ENCODE measurements around the gene SLC19A1. TPM values are rescaled to one million over a fixed set of nuclear protein-coding genes. Genes with fewer than 3 reads are reported as not detected.

The SLC19A1 gene
- total RNA-seq, 4 donors from 2014 or later, result 2.8 to 10.0 (median 6.6) TPM

GRCh38 chr21:45480701-45481500 is 61.3 kb downstream of the SLC19A1 start:
- no peak for TF ChIP-seq POLR2A (IDR thresholded peaks at IDR 0.05; ENCODE audit: low read depth)
- Histone ChIP-seq H3K4me1 (peaks cover 12 to 15% (median 12%) of the 10 kb centered on the region in 4 donors), H3K27me3 (no peaks in the 10 kb centered on the region), H3K36me3 (peaks cover 0 to 85% (median 63%) of the 10 kb centered on the region in 4 donors), H3K27ac (replicated peaks in 1 of 4) (no peak overlapping the region), H3K9me3 (no peaks in the 10 kb centered on the region), H3K4me3 (no peak overlapping the region)
- 80% methylated on average over 1 of the region's 35 CpGs for WGBS
- intact Hi-C loops (cut with DNase I), result no loop called here
- DNase-seq (ENCODE audit: extremely low spot score), result no peak

DNA sequence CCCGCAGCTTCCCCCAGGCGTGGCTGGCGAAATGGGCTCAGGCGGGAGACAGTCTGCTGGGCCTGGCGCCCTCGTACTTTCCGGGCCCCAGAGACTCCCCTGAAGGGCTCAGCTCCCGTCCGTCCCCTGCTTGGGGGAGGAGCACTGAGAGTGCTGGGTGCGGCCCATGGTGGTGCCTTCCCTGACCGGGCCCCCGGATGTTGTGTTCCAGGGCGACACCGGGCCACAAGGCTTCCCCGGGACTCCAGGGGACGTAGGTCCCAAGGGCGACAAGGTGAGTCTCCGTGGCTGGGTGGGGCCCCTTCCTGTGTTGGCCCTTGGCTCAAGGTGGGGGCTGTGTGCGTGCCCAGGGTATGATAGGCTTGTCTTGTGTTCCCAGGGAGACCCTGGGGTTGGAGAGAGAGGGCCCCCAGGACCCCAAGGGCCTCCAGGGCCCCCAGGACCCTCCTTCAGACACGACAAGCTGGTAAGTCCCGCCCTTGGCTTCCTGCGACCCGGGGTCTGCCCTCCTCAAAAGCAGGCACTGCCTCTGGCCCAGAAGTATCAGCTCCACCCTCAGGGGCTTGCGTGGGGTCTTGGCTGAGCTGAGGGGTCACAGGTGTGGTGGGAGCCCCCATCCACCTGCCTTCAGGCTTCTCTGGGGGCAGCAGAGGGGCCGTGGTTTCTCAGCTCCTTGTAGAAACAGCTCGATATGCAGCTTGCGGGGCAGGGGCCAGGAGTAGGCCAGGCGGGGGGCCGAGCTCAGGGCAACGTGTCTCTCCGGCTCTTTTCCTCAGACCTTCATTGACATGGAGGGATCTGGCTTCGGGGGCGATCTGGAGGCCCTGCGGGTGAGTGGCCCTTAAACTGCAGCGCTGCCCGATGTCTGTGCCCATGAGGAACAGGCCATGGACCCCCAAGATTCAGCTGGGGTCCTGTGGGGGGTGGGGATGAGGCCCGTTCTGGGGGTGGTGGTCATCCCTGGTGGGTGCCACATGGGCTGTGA is 62.3 kb downstream of the SLC19A1 start:
- H3K4me1 ChIP-seq, result peaks cover 12 to 15% (median 12%) of the 10 kb centered on the region in 4 donors
- H3K4me3 ChIP-seq, result no peak overlapping the region
- WGBS, result 96% methylated on average over 23 of the region's 37 CpGs
- intact Hi-C loops (cut with DNase I), result no loop called here
- TF ChIP-seq, protein P1, sequence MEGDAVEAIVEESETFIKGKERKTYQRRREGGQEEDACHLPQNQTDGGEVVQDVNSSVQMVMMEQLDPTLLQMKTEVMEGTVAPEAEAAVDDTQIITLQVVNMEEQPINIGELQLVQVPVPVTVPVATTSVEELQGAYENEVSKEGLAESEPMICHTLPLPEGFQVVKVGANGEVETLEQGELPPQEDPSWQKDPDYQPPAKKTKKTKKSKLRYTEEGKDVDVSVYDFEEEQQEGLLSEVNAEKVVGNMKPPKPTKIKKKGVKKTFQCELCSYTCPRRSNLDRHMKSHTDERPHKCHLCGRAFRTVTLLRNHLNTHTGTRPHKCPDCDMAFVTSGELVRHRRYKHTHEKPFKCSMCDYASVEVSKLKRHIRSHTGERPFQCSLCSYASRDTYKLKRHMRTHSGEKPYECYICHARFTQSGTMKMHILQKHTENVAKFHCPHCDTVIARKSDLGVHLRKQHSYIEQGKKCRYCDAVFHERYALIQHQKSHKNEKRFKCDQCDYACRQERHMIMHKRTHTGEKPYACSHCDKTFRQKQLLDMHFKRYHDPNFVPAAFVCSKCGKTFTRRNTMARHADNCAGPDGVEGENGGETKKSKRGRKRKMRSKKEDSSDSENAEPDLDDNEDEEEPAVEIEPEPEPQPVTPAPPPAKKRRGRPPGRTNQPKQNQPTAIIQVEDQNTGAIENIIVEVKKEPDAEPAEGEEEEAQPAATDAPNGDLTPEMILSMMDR (IDR thresholded peaks at IDR 0.05), result no peak
- TF ChIP-seq POLR2A (IDR thresholded peaks at IDR 0.05; ENCODE audit: low read depth) (no peak), POLR2AphosphoS5 (IDR thresholded peaks at IDR 0.05) (no peak), EP300 (IDR thresholded peaks at IDR 0.05) (no peak)
- peaks cover 0 to 90% (median 71%) of the 10 kb centered on the region in 4 donors for H3K36me3 ChIP-seq
- no peaks in the 10 kb centered on the region for H3K9me3 ChIP-seq
- H3K27me3 ChIP-seq, result no peaks in the 10 kb centered on the region
- DNase-seq (ENCODE audit: extremely low spot score), result no peak
- no peak overlapping the region for H3K27ac ChIP-seq (replicated peaks in 1 of 4)

GRCh38 chr21:45478816-45479669 is 63.2 kb downstream of the SLC19A1 start:
- TF ChIP-seq EP300 (IDR thresholded peaks at IDR 0.05) (no peak), POLR2A (IDR thresholded peaks at IDR 0.05; ENCODE audit: low read depth) (no peak), POLR2AphosphoS5 (IDR thresholded peaks at IDR 0.05) (no peak)
- TF ChIP-seq, protein P1 (IDR thresholded peaks at IDR 0.05), result no peak
- Histone ChIP-seq H3K9me3 (no peaks in the 10 kb centered on the region), H3K4me3 (no peak overlapping the region), H3K4me1 (peaks cover 12 to 15% (median 12%) of the 10 kb centered on the region in 4 donors), H3K27ac (replicated peaks in 1 of 4) (peak overlapping the region in 2 of 4 donors; percentile 40 to 56), H3K36me3 (peaks cover 0 to 90% (median 74%) of the 10 kb centered on the region in 4 donors), H3K27me3 (no peaks in the 10 kb centered on the region)
- 93% methylated on average over 29 of the region's 31 CpGs for WGBS
- intact Hi-C loops (cut with DNase I), result no loop called here
- DNase-seq (ENCODE audit: extremely low spot score), result no peak

GRCh38 chr21:45478115-45478801 is 64.0 kb downstream of the SLC19A1 start:
- H3K36me3 ChIP-seq, result peaks cover 0 to 82% (median 70%) of the 10 kb centered on the region in 4 donors
- 50% methylated on average over 25 of the region's 32 CpGs for WGBS
- peak overlapping the region; percentile 4 to 36 (median 9) for H3K4me3 ChIP-seq
- H3K27ac ChIP-seq (replicated peaks in 1 of 4), result peak overlapping the region; percentile 14 to 56 (median 32)
- peaks cover 12 to 15% (median 12%) of the 10 kb centered on the region in 4 donors for H3K4me1 ChIP-seq
- no peaks in the 10 kb centered on the region for H3K9me3 ChIP-seq
- DNase-seq (ENCODE audit: extremely low spot score), result no peak
- no peaks in the 10 kb centered on the region for H3K27me3 ChIP-seq
- no peak for TF ChIP-seq POLR2AphosphoS5 (IDR thresholded peaks at IDR 0.05)
- TF ChIP-seq, protein P1 (IDR thresholded peaks at IDR 0.05), result peak; percentile 61 to 87 (median 69)
- intact Hi-C loops (cut with DNase I), result no loop called here
